NCI-H1417 (cell line): Measurements from ENCODE around the gene C4orf50.

Source experiments
- DNase-seq, 3 experiments: peaks; one replicate each; lab custom pipeline; 2025; lab: John Stamatoyannopoulos, UW

The C4orf50 gene

DNA sequence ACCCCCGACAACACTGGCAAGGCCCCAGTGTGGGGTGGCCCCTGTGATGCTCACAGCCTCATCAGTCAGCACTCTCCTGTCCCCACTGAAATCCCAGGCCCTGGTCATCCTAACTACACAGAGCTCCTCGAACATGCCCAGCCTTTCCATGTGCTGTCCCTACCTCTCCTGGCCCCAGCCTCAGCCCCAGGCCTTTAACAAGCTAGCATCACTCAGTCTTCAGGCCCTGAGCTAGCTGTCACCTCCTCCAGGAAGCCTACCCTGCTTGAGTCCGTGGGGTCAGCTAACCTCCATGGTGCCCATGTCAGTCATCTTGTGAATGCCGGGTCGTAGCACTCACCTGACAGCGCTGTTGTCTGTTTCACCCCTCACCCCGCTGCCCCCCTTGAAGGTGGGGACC lies 25.6 kb upstream of the C4orf50 start:
- no peak for DNase-seq

DNA sequence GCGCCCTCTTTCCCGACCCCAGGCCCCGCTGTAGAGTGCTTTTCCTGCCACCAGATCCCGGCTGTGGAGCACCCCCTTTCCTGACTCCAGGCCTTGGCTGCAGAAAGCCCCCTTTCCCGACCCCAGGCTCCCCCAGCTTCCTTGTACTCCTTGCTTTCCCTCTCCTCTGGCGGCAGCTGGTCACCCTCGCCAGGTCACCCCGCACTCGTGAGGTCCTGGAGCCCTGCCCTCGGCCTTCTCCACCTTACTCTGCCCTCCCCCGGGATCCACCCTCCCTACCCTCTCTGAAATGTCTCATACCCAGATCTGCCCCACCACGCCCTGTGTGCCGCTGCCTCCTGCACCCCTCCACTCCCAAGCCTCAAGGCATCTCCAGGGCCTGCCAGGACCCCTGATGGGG lies 25.0 kb upstream of the C4orf50 start:
- no peak for DNase-seq

DNA sequence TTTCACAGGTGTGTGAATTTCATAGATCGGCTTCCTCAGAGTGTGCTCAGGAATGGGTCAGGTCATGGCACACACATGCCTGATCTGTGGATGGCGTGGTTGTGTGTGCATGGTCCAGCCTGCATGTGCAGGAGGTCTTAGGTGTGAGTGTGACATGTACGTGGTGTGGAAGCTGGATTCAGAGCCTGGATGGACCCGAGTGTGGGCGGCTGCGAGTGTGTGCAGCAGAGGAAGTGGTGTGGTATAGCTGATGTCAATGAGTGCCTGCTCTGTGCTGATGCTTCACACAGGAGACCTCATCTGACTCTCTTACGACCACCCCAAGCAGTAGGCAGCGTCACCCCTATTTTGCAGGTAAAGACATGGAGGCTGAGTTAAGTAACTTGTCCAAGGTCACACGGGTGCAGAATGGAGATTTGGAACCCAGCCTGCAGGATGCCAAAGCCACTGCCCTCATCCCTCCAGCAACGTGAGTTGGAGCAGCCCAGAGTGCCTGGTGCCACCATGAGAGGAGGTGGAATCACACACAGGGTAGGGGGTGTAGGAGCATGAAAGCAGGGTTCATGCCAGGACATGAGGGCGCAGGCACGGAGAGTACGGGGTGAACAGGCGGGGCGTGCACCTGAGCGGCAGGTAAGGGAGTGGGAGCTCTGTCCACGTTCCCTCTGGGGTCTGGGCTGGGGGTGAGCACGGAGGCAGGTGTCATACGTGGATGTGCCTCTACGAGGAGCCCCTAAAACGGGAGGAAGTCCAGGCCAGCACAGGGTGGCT lies 24.2 kb upstream of the C4orf50 start:
- DNase-seq = no peak

DNA sequence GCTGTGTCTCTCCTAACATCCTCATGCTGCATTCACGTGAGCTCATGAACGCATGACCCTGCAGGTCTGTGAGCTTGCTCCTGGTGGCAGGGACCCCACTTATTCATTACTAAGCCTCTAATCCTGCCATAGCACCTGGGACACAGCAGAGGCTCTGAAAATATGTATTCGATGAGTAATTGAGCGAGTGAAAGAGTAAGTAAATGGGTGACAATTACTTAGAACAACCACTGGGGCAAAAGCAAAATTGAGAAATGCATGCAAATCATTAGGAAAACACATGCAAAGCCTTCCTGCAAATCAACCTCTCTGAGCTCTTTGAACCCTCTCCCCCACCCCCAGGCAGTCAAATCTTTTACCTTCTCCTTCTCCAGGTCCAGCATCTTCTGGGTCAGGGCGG lies 23.6 kb upstream of the C4orf50 start:
- DNase-seq = no peak

DNA sequence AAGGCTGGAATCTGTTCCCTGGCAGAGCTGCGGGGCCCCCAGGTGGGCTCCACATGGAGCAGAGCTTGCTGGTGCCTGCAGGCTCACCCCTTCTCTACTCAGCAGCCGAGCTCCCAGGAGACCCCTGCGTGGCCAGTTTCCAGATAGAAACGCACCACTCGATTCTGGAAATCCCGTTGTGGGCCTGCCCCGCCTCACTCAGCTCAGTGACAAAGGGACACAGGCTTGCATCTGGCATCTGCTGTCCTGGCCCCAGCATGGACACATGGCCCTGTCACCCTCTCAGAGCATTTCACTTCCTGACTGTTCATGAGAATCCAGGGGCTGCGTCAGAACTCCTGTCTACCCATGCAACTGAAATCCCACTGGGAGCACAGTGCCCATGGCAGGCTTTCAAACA lies 20.5 kb upstream of the C4orf50 start:
- no peak for DNase-seq

DNA sequence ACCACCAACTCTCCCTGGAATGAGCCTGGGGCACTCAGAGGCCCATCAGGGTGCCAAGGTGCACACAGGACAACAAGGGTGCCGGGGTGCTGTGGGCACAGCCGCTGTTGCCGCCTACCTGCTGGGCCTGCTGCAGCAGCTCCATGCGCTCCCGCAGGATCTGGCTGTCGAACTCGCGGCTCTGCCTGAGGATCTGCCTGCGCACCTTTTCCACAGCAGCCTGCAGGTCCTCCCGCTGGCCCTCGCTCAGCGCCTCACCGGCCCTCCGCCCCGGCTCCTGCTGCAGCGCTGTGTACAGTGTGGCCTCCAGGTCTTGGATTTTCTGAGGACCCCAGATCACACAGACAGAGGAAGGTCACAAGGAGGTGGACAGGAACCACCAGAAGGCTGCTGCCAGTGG lies 17.6 kb upstream of the C4orf50 start:
- no peak for DNase-seq

DNA sequence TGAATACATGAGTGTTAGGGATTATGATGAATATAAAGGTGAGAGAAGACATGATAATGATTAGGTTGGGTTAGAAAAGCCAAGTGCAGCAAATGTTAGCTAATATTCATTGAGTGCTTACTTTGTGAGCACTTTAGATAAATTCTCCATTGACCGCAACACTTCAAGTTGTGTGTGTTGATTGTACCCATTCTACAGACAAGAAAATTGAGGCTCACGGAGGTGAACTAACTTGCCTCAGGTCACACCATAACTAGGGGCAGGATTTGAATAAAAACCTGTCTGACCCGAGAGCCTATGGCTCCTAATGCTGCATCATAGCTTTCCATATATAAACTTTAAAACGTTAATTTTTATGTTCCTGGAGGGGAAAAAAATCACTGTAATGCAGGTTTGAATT lies 15.2 kb upstream of the C4orf50 start:
- no peak for DNase-seq

DNA sequence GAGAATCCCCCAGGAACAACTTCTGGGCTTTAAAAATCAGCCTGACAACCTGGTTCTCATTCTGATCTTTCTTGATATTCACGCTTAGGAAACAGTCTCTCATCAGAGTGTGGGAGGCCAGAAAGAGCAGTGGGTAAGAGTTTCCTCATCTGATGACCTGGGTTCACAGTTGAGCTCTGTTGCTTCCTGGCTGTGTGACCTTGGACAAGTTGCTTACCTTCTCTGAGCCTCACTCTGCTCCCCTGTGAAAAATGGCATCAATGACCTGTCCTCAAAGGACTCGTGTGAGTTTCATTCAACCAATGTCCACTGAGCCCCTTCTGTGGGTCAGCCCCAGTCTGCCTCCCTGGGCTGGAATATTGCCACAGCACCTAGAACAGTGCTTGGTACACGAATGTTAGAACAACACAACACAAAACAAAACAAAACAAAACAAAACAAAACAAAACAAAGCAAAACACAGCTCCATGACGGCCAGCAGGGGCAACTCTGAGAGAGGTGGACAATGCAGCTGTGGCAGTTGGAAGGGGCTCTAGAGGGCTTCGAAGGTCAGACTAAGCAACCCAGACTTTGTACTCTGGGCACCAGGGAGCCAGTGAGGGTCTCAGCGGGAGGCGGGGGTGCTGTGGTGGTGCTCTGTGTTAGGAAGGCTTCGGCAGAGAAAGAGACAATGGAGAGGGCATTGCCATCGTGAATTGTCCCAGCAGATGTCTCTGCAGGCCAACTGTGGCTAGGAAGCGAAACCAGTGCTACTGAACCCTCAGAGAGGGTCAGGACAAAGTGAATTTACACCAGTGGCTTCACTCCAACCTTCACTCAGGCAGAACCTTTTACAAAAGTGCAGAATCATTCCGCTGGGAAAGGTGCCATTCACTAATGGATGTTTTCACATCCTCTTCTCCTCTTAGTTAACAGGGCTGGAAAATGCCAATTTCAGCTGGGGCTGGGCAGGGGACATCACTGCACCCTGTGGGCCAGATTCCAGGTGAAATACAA lies 14.3 kb upstream of the C4orf50 start:
- peak in 1 of 3 experiments; percentile 81 for DNase-seq

DNA sequence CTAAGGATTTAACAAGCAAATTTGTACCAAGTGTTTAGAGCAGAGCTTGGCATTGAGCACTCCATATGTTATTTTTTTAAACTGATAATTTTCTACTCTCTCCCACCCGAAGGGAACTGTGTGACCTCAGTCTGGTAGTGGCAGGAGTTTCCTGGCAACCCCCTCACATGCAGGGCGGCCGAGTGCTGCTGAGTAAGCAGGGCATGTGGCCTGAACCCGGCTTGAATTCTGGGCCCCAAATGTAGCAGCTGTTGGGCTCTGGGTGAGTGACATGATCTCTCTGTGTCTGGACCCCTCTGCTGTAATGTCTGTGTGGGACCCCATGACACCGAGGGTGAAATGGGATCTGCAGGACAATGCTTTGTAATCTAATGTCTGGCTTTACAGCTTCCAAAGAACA lies 13.6 kb upstream of the C4orf50 start:
- no peak for DNase-seq

DNA sequence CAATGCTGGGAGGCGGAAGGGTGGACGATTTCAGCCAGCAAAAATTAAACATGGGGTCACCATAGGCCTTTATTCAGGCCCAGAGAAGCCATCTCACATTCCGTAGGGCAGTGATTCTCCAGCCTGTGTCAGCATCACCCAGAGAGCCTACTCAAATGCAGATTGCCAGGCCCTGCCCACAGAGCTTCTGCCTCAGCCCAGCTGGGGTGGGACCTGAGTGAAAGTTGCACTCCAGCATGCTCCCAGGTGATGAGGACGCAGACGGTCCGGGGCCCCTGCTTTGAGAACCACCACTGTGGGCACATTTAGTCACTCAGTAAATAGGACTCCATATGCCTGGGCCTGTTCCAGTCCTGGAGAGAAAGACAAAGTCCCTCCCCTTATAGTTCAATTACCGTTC lies 12.4 kb upstream of the C4orf50 start:
- no peak for DNase-seq

DNA sequence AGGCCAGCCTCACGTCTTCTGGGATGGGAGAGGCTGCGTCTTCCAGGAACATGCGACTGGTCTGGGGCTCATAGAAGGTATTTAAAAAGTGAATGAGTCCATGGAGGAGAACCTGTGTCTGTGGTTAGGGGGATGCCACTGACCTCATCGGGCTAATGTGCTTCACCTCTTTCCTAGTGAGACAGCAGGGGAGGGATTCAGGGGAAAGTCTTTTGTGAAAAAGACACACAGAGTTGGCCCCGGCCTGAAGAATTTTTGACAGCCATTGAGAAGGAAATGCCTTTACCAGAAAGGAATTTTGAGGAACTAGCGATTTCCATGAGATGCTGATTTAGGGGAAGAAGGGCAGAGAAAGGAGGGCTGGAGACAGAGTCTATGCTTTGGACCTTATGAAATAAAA lies 11.0 kb upstream of the C4orf50 start:
- DNase-seq = no peak

DNA sequence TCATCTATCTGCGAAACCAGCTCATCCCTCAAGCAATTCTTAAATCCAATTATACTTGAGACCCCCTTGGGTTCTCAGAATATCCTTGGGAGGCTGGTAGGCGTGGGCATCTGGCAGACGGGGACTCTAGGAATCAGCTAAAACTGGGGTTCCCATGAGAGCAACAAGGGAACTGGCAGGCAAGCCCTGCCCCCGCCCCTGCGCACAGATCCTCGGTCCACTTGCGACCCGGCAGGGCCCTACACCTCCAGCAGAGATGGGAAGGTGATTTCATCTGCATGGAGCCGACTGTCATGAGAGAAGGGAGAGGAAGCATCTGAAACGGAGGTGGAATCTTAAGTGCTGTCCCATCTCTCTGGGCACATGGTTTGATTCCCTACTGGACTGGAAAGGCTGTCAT lies 9.9 kb upstream of the C4orf50 start:
- no peak for DNase-seq

DNA sequence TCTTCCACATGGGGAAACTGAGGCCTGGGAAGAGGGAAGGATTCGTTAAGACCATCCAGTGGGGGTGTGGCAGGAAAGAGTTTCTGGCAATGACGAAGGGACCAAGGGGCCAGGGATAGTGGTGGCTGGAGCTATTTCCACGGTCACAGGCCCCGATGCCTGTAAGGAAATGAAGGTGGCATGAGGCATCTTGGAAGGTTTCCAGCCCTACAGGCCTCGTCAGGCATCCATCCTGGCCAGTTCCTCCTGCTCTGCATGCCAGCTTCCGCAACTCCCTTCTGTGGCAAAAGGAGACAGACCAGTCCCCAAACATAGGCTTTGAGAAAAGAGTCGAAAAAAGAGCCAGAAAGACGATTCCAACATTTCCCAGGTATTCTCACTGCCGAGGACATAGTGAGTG lies 9.2 kb upstream of the C4orf50 start:
- no peak for DNase-seq

DNA sequence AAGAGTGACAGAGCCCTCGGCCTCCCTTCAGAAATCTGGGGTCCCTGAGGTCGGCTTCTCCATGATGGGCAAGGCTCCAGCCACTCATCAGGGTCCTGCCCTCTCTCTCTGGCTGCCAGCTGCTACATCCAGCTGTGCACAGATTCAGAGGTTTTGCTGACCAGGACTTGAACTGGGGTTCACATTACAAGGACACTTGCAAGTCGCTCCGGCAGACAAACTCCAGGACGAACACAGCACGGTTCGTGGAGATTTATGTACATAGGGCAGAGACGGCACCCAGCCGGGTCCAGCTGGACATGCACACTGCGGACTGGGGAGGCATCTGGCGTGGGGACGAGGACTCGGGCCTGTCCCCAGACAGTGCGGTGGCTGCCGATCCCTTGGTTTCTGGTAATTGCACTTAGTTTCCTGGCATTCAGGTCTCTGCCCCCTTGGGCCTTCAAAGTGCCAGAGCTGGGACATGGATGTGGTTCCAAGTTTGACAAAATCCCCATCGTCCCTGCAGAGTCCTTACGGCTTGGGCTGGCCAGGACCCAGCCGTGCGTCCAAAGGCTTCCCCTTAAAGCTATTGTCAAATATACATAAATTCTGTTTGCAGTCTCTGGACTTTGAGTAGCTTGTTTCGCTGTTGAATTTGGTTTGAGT lies 6.2 kb upstream of the C4orf50 start:
- no peak for DNase-seq

DNA sequence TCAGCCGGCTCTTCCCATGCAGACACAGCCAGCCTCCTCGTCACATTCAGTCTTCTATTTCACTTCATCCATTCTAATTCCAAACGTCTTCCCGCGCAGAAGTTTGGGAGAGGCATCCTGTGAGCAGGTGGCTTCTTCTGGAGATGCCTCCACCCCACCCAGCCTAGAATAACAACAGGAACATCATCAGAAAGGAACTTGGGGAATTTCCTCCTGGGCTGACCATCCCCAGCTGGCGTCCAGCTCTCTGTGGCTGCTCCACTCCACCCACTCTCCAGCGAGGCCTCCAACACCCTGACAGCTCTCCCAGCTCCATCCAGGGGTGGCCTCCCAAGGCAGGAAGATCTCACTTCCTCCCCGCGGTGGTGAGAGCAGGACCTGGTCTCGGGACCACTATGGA lies 5.5 kb upstream of the C4orf50 start:
- no peak for DNase-seq

DNA sequence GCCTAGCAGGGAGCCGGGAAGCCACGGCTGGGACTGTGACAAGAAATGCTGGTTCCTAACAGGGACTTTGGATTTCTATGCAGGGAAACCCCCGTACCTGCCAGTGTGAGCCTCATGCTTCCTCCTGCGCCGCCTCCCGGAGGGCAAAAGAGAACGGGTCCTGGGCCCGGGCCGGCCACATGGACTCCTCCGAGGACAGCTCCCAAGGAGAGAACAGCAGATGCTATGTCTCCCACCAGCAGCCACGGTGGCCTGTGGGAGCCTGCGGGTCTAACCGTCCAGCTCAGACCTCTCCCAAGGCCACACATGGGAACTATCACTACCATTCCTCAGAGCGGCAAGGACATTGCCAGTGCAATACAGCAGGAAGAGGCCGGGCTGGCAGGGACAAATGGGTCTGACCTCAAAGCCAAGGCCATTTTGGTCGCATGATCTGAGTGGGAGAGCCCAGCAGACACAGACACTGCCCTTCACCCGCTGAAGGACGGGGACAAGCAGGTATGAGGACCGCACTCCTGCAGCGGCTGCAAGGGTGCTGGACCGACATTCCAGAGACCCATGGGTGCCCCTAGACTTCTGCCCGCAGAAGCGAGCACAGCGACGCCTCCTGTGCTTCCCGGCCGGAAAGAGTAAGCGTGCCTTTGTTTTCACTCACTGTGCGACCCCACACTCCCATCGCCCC lies 4.5 kb upstream of the C4orf50 start:
- DNase-seq = no peak

DNA sequence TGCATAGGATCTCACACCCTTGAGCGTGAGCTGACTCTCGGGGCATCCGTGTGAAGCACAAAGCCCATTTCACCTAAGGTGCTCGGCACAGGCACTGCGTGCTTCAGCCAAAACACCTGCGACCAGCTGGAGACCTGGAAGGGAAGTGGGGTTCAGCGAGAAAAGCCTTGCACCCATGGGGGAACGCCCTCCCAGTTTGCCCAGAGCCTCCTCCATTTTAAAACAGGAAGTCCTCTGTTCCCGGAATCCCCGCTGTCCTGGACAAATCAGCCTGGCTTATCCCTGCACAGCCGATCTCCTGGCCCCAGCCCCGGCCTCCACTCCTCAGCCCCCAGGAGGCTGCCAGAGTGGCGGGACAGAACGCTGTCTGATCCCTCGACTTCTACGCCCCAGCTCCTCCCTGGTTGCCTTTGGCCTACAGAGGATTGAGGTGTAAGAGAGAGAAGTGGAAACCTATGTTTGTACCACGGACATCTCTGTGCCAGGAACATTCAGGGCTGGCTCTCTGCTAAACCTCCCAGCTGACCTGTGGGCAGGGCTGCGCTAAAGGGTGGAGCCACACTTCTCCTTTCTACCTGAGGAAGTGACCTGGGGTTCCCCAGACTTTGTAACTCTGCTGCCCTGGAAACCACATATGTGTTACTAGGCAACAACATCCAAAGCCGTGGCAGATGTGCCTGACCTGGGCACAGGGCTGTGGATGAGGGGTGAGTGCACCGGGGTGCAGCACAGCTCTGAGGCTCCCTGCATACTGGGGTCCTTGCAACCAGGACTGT lies 3.8 kb upstream of the C4orf50 start:
- DNase-seq = peak in 1 of 3 experiments; percentile 36

DNA sequence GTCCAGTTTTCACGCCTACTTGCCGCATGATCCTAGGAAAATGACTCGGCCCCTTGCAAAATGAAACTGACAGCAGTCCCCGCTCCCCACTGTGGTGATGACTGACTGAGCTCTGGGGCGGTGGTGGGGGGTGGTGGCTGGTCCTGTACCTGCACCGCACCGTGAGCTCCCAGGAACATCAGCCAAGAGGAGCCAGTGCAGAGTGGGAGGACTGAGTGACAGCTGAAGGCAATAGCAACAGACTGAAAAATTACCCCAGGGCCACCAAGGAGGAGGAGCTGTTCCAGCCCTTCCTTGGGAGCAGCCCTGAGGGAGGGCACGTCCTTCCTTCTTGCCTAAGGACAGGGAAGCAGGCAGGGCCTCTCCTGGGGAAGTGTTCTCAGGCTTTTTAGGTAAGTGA lies 2.4 kb upstream of the C4orf50 start:
- DNase-seq = peak in 1 of 3 experiments; percentile 46

DNA sequence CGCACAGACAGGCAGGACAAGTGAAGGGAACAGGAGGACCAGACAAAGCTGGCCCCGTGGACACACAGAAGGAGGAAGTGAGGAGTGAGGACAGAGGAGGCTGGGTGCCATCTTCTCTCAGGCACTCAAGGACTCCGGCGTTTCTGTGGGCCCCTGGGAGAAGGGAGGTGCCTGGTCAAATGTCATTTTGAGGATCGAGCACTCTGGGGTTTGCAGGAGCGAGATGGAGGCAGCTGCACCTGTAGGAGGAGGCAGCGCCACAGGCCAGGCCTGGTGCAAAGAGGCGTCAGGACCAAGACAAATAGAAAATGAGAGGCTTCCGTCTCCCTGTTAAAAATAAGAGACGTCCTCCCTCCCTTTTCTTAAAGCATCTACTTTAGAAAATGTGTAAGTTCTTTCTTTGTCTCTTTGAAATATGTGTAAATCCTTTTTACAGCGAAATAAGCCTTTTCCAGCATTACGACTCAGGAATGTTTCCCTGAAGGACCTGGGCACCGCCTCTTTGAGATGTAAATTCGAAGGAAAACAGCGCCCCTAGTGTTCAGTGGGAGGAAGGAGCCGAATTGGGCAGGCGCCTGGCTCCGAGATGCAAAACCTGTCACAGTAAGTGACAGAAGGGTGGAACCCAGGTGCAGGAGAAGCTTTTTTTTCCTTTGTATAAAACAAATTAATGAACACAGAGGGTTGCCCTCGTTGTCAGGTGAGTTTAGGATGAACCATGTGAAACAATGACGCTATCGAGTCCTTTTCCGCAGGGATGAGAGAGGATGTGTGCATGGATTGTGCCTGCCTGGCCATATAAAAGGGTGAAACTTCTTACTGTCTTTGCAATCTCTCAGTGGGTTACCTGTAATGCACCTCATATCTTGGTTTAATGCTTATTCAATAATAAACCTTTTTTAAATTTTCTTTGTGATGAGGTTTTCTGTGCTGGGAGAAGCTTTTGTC lies 1.4 kb upstream of the C4orf50 start:
- peak in 2 of 3 experiments; percentile 40 to 84 for DNase-seq

DNA sequence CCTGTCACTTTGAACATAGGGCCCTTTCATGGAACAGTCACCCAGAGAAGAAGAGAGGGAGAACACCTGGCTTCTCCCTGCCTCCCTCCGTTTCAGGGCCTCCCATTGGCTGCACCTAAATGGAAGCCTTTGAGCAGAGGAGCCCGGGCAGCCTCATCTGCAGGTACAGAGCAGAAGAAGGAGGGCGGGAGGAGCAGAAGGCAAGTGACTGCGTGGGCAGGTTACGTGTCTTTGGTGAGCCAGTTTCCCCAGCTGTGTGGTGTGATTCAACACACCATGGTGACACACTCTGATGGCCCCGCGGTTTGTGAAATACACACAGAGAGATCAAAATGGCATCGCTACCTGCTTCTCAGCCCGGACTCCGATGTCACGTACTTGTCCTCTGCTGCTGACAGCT lies 431 bp downstream of the C4orf50 start:
- DNase-seq = no peak
